IPS-18c (cell line): ENCODE data around the gene ZYX.
"Not testable (repeated sequence)": the region's sequence is repeated elsewhere in the genome, so short reads cannot be mapped to it uniquely, and the experiment has no call there.

ENCODE experiments used
- H3K4me3 ChIP-seq: 2 replicates; pipeline ENCODE4 v1.7.0; 2013; ENCODE audit warnings: low read depth, mild to moderate bottlenecking, low read length, moderate library complexity; ENCODE audit not compliant: insufficient read depth
- H3K9me3 ChIP-seq: one replicate; pipeline ENCODE4 v1.6.1; 2013; ENCODE audit warnings: mild to moderate bottlenecking, low read length, moderate library complexity; ENCODE audit not compliant: control insufficient read depth, insufficient read depth

The ZYX gene

DNA sequence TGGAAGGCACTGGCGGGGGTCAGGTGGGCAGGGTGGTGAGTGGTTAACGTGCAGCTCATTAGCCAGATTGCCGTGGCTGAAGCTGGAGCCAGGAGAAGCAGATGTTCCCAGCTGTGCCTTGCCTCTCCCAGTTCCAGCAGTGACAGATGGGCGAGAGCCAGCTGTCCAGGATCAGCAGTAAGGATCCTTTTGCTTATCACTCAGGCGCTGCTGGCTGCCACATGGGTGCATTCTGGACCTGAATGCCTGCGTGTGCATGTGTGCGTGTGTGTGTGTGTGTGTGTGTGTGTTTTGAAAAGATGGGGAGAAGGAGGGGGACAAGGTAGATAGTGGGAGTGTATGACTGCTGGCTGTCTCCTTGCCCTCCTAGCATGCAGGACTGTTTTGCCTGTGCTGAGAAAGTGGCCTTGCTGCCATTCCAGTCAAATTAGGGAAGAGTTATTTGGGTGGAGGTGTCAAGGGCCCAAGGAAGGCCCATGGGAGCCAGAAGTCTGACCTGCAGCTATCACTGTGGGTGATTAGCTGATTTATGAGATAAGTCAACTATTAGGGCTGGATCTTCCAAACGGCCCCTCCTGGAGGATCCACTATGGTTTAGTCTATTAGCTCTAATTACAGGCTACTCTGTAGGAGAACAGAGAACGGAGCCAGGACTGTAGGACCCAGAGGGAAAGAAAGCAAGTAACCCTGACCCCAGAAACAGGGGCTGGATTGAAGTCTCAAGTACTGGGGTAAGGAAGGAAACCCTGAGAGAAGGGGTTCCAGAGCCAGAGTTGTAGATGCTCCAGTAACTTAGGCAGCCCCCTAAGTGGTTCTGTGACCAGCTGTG lies 24.2 kb downstream of the ZYX start:
- Histone ChIP-seq H3K9me3 (no peaks in the 10 kb centered on the region), H3K4me3 (peak overlapping the region; percentile 2; the same call in 1 of the 2 replicates)

- no peak overlapping the region for H3K4me3 ChIP-seq
Measured at GRCh38 chr7:143406002-143406357, 24.8 kb downstream of the ZYX start.

GRCh38 chr7:143407287-143408251 lies 26.4 kb downstream of the ZYX start:
- H3K4me3 ChIP-seq = peak overlapping the region; percentile 74

More at GRCh38 chr7:143406002-143406357, 24.8 kb downstream of the ZYX start:
- no peaks in the 10 kb centered on the region for H3K9me3 ChIP-seq

DNA sequence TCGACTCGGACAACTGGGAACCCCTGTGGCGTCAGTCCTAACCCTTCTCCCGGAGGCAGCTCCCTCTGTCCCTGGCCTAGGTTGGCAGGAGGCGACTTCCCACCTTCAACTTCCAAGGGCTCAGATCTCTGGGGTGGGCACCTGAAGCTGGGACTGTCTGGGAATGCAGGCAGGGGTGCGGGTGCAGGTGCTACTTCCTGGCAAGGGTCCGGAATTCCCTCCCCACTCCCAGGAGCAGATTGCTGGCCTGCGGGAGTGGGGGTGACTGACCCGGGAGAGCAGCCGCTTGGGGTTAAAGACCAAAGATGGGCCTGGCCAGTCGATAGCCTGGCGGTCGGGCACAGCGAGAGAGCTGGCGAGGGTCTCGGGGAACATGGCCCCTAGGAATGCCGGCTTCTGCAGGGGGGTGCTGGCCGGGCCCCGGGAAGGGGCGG lies 27.1 kb downstream of the ZYX start:
- no peaks in the 10 kb centered on the region for H3K9me3 ChIP-seq
- peak overlapping the region; percentile 74 for H3K4me3 ChIP-seq

More at GRCh38 chr7:143407287-143408251, 26.4 kb downstream of the ZYX start:
- H3K9me3 ChIP-seq = no peaks in the 10 kb centered on the region

DNA sequence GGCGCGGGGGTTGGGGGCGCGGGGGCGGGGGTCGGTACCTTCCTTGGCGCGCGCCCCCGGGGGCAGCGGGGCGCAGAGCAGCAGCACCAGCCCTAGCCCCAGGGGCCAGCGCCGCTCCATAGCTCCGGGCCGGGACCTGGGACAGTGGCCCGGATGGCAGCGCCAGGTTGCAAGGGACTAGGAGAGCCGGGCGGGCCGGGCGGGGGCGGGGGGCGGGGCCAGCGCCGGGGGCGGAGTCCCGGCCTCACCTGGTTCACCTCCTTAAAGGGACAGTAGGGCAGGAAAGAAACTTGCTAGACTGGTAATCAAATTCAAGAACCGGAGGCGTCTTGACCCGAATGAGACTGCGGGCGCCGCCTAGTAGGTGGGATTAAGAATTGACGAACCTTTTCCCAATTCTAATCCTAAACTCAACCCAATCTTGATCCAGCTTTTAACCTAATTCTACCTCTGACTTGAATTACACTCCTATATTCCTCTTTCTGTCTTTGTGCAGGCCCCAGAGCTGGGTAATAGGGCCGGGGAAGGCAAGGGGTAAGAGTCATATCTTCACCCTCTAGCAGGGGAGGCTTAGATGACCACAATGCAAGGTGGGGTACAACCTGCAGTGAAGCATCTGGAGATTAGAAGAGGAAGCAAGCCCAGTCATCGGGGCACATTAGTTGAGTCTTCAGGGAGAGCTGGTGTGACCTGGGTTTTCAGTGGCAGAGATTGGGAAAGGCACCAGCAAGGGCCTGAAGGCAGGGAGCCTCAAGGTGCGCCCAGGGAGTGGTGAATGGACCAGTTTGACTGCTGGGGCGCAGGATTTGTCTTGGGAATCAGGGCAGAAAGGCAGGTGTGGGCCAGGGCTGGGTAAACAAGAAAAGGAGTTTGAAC lies 27.8 kb downstream of the ZYX start, which contains the start of gene EPHA1:
Gene EPHA1, minus strand, starts transcription at position 171 of the 876 bp plus-strand sequence. Its CDS starts 51 bp downstream, at position 120.
- peak within 1 kb of the TSS; percentile 74 for H3K4me3 ChIP-seq

DNA sequence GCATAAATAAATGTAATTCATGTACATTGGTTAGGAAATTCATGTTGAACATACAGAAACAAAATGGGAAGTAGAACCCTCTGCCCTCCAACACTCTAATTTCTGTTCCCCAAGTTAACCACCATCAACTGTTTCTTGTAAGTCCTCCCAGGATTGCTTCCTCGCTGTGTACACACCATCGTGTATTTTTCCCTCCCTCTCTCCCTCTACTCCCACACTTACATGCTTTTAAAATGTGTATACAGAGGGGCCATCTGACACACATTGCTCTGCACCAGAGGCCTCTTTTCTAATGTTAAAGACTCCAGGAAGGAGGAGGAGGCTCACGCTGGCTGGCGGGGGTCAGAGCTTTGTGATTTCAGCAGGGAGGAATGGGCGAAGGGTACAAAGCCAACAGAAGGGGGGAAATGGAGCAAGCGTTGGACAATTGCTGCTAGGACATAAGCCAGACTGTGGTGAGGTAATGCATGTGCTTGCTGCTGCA lies 29.4 kb downstream of the ZYX start:
- Histone ChIP-seq H3K9me3 (no peaks in the 10 kb centered on the region), H3K4me3 (no peak overlapping the region)

More for the DNA sequence above, 27.8 kb downstream of the ZYX start, which contains the start of gene EPHA1:
- H3K9me3 ChIP-seq = no peaks in the 10 kb centered on the region

DNA sequence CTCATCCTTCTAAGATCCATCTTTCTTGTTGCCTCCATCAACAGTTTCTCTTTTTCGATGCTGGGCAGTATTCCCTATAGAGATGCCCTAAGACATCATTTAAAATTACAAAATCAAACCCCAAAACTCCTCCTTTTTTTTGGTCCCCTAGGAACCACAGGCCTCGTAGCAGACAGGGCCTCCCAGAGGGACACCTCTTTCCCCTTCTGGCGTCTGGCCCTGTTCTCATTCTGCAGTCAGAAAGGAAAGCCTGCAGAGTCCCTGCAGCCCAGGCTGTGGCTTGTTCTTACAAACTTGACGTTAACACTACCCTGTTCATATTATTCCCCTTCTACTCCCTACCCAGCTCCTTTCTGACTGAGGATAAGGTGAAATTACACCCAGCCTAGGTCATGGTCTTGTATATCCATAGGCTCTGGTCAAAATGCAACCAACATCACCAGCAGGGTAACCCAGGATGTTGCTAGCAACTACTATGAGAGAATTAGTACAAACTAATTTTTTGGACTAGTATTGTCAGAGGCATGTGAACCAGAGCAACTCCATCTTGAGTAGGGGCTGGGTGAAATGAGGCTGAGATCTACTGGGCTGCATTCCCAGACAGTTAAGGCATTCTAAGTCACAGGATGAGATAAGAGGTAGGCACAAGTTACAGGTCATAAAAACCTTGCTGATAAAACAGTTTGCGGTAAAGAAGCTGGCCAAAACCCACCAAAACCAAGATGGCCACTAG lies 31.0 kb downstream of the ZYX start:
- Histone ChIP-seq H3K4me3 (no peak overlapping the region), H3K9me3 (no peaks in the 10 kb centered on the region)

DNA sequence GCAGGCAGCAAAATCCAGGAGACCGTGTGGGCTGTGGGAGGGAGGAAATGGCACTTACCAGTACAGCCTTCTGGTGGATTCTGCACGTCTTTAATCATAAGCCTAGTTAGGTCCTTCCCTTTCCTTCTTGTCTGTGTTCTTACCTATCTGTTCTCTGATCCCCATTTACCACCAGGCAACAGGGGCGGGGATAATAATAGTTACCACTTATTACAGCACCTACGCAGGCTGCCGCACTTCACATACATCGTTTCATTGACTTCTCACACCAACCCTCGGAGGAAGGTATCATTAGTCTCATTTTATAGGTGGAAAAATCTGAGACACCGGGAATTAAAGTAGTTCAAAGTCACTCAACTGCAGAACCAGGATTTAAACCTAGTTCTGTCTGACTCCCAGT lies 32.0 kb downstream of the ZYX start:
- Histone ChIP-seq H3K9me3 (no peaks in the 10 kb centered on the region), H3K4me3 (no peak overlapping the region)

DNA sequence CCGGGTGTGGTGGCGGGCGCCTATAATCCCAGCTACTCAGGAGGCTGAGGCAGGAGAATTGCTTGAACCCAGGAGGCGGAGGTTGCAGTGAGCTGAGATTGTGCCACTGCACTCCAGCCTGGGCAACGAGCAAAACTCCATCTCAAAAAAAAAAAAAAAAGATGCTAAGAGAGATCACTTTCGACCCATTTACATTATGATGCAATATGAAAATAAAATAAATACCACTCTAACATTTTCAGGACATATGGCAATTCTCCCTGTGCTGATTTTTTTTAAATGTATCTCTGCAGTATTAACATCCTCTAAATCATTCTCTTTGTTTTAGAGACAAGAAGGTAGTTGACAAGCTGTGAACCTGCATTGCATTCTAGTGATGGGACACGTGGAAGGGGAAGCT lies 34.1 kb downstream of the ZYX start:
- H3K4me3 ChIP-seq, H3K9me3 ChIP-seq: not testable (repeated sequence)

DNA sequence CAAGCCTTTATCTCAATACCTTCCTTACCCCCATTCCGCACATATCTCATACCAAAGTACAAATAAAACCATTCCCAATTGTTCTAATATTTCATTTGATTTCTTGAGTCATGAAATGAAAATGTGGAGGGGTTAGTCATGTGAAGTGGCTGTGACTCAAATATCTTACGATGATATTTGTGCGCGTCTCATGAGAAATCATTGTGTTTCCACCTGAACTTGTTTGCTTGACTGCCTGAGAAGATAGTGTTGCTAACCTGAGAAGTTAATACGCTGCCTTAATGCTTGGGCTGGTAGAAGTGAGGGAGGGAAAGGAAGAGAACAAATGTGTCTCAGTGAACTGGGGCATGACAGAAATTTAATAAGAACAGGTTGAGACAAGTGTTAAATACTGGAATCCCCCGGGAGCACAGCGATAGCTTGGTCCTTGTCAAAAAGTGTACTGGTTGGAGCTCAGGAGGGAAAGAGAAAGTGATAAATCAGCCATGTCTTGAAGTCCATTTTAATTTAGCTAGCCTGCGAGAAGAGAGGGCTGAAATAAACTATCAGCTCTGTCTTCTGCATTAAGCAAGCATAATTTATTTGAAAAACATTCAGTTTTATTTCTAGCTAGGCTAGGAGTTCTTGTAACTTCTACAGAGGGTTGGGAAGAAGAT lies 34.7 kb downstream of the ZYX start:
- Histone ChIP-seq H3K4me3 (no peak overlapping the region), H3K9me3 (peaks cover 4% of the 10 kb centered on the region)

- Histone ChIP-seq H3K9me3 (peaks cover 9% of the 10 kb centered on the region), H3K4me3 (no peak overlapping the region)
Measured at GRCh38 chr7:143416565-143417149, 35.5 kb downstream of the ZYX start.

DNA sequence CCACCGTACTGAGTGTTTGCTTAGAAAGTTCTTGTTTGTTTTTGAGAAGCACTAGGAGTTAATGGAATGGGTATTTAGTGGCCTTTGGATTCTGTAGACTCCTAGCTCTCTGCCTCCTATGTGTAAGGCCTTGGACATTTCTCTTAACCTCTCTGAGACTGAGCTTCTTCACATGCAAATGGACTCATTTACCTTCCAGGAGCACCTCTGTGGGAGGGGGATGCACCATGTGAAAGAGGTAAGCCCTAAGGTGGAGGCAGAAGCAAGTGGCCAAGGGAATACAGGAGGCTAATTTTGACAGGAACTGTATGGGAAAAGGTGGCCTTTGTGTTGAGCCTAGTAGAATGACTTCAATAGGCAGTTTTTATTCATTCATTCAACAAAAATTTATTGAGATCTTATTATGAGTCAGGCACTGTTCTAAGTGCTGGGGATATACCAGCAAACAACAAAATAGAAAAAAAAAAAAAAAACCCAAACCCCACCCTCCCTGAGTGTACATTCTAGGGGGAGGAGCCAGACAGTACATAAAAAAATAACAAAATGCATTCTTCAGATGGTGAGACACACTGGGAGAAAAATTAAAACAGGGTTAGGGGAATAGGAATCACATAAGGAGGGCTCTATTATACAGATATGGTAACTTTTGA lies 36.7 kb downstream of the ZYX start:
- Histone ChIP-seq H3K9me3 (peaks cover 9% of the 10 kb centered on the region), H3K4me3 (no peak overlapping the region)

DNA sequence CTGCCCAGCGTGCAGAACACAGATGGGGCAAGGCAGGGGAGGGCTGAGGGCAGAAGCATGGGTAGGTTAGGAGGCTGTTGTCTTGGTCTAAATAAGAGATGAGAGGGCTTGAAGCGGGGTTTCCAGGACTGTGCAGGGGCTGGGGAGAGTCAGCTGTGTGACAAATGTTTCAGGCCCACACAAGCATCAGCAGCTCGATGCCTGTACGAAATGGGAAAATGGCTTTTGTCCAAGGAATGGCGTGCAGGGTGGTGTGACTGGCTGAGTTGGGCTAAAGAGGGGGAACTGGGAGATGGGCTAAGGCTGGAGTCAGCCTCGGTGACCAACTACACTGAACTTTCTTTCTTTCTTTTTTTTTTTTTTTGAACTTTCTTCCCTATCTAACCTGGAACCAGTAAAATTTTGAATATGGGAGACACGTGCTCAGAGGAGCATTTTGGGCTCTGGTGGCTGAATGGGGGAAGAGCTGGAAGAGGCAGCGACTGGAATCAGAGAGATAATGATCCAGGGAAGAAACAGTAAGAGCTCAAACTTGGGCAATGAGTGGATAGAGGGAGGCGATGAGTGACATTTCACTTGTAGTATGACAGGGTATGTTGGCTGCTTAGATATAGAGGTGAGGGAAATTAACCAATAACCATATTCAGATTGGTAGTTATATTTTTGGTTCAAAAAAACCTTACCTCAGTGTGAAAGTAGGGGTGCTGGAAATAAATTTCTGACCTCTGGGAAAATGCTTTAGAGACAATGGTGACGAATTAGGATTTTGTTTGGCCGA lies 37.7 kb downstream of the ZYX start:
- Histone ChIP-seq H3K4me3 (no peak overlapping the region), H3K9me3 (peaks cover 9% of the 10 kb centered on the region)

- H3K9me3 ChIP-seq = peaks cover 9% of the 10 kb centered on the region
- no peak overlapping the region for H3K4me3 ChIP-seq
Measured at GRCh38 chr7:143419880-143420279, 38.7 kb downstream of the ZYX start.
